ENCODE measurements around the gene PTCD1.

DNA sequence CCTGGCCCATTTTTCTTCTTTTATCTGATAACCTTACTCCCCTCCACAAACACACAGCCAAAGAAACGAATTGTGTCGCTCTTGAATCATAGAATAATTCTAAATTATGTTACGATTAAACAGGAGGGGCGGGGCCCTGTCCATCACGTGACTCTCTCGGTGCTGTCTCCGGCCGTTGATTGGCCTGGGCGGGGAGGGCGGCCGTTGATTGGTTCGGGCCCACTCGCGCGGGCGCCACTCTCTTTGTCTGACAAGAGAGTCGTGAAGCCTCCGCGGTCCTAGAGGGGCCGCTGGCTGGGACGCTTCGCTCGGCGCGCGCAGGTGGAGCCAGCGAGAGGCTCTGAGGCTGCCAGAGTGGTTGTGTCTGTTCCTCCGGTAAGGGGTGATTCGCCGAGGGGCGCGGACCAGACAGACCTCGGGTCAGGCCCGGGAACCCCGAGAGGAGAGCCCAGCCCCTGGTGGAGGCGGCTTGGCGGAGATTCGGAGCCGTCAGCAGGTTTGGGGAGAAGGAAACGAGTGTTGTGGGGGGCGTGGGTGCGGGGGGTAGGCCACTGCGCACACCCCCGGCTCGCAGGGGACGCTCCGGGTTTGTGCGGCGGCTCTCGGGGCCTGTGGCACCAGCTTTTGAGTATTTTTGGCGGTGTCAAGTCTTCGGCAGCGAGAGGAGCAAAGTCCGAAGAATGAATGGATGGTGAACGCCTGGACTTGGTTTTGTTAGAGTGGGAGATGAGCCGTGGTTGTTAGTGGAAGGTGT lies 34.1 kb upstream of the PTCD1 start, which contains the start of gene ZNF789:
- TF ChIP-seq, protein P1, sequence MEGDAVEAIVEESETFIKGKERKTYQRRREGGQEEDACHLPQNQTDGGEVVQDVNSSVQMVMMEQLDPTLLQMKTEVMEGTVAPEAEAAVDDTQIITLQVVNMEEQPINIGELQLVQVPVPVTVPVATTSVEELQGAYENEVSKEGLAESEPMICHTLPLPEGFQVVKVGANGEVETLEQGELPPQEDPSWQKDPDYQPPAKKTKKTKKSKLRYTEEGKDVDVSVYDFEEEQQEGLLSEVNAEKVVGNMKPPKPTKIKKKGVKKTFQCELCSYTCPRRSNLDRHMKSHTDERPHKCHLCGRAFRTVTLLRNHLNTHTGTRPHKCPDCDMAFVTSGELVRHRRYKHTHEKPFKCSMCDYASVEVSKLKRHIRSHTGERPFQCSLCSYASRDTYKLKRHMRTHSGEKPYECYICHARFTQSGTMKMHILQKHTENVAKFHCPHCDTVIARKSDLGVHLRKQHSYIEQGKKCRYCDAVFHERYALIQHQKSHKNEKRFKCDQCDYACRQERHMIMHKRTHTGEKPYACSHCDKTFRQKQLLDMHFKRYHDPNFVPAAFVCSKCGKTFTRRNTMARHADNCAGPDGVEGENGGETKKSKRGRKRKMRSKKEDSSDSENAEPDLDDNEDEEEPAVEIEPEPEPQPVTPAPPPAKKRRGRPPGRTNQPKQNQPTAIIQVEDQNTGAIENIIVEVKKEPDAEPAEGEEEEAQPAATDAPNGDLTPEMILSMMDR (IDR thresholded peaks at IDR 0.05; ENCODE audit: borderline replicate concordance, extremely low read depth, low read length, poor library complexity, severe bottlenecking) = no peak
- TF ChIP-seq EZH2 (IDR thresholded peaks at IDR 0.05; ENCODE audit: borderline replicate concordance, low read depth, low read length, severe bottlenecking) = no peak

Measured in DND-41 (cell line).